DMS53 (cell line): ENCODE measurements around the gene SLK.

ENCODE experiments used
- DNase-seq: peaks from one replicate; lab custom pipeline; 2025; lab: John Stamatoyannopoulos, UW

Gene SLK

DNA sequence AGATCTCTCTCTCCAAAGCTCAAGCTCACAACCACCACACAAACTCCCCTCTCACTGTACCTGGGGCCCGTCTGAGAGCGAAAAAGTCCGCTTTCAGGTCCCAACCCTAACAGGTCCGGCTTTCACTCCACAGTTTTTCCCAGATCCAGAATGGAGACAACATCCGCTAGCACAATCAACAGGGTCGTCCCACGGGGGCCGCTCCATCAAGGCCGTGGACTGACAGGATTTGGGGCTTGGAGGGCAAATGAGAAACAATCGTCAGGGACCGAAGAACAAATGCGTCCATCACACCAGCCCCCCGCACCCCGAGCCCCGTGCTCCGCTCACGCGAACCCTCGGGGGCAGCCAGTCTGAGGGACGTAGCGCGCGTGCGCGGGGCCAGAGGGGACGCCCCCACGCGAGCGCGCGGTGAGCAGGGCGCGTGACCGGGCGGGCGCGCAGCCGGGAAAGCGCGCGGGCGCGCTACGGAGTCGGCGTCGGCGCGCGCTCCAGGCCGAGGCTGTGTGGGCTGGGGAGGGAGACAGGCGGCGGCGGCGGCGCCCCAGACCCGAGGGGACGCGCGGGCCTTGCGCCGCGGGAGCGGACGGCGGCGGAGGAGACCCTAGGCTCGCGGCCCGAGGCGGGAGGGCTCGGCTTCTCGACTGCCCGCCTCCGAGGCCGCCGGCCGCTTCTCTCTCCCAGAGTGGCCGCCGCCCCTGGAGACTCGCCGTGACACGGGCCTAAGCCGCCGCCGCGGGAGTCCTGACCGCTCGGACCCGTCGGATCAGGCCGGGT, at the start of gene SLK:
Gene SLK, plus strand, starts transcription at position 470 of the 777 bp plus-strand sequence. CDS start 606 bp downstream, outside the sequence.
- peak; percentile 95 for DNase-seq

DNA sequence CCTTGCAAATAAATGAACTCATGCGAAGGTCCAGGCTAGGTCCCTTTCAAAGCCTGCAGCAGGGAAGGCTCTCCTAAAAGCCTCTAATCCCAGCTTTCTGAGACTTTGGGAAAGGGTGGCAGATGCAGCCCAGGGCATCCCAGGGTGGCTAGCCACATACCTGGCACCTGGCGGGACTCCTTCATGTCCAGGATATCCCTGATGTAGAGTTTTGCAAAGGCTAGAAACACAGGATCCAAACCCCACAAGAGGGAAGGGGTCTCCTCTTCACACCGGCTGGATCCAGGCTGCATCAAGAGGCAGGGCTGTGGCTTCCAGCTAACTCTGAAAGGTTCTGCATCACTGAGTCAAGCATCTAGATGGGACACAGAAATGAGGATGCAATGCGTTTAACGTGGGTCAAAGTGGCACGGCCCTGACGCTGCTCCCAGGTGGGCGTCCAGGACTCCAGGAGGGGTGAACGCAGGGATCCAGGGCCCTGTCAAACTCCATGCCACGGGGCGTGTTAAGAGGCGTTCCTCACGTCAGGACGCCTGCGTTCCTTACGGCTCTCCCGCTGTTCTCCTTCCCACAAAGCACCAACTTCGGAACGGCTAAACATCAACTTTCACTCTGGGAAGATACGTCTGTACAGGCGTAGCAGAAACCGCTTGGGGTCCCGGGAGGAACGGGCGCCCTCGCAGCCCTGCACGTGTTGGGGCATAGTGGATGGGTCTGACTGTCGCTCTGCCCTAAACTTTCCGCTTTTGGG, 49.5 kb upstream of the SLK start:
- peak; percentile 66 for DNase-seq

DNA sequence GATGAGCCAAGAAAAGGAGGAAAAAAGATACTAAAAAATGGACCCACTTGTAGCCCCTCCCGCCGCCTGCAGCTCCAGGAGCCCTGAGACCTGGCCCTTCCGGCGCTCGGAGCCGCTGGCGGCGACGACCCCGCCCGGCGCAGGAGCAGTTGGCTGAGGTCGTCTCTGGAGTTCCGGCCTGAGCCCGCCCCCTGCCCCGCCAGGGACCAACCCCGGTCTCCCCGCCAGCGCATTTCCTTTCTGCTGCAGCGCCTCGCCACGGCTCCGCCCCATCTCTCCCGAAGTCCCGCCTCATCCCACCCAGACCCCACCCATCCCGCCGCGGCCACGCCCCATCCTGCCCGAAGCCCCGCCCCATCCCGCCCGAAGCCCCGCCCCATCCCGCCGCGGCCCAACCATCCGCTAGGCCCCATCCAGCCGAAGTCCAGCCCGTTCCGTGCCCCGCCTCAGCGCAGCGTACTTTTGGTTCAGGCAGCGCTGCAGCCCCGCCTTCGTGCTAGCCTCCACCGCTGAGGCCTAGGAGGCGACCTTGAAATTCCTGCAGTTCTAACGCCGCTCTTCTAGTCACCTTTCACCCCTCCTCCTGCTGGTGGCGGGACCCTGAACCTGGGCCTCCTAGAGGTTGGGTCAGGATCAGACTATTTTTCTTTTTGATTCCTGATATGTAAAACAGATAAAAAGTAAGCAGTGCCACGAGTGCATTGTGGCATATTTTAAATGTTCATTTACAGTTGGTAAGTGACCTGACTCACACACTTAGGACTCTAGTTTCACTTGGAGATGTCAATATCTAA, 48.7 kb upstream of the SLK start, which contains the start of gene STN1:
Gene STN1, minus strand, starts transcription at position 132 of the 794 bp plus-strand sequence. CDS start 590 bp downstream, outside the sequence.
- peak; percentile 98 for DNase-seq

DNA sequence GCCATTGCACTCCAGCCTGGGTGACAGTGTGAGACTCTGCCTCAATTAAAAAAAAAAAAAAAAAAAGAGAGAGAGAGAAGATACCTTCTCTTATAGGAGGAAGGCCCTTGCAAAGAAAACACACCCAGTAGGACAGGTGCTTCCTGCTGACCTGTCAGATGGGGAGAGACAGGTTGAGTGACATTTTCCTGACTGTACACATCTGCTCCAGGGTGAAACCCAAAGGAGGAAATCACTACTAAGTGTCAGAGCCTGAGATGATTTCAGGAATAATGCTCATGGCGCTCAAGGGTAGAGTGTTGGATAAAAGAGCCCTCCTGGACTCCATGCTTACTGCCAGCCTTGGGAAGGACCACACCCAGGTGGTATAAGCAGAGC, 47.3 kb upstream of the SLK start:
- DNase-seq, result peak; percentile 20

DNA sequence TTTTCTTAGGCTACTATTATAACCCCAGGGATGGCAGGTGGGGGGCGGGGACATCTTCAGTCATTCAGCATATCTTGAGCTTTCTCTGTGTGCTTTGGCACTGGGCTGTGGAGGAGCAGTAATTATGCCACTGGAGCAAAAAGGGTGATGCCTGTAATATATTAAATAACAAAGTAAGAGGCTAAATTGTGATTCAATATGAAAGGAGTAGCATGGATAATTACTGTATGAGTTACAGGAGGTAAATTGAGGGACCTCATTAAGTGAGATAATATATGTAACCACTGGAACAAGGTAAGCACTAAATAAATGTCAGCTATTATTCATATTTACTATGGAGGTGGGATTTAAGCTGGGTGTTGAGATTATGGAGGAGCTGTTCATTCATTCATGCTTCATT, 45.7 kb upstream of the SLK start:
- DNase-seq, result no peak

DNA sequence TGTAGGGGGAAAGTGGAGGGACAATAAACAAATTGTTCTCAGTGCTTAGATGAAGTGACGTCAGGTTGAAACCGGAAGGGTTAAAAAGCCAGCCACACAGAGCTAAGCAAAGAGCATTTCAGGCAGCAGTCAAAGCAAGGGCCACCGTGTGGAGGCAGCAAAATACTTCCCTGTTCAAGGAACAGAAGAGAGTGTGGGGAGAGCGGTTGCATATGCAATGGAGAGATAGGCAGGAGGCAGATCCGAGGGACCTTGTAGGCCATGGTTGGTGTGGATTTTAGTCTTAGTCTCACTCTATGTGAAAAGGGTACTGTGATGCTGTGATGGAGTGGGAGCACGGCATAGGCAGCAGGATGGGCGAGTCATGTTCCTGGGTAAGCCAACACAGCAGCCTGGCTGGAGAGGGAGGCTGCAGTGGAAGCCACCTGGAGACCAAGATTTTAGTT, 45.2 kb upstream of the SLK start:
- DNase-seq, result peak; percentile 11

DNA sequence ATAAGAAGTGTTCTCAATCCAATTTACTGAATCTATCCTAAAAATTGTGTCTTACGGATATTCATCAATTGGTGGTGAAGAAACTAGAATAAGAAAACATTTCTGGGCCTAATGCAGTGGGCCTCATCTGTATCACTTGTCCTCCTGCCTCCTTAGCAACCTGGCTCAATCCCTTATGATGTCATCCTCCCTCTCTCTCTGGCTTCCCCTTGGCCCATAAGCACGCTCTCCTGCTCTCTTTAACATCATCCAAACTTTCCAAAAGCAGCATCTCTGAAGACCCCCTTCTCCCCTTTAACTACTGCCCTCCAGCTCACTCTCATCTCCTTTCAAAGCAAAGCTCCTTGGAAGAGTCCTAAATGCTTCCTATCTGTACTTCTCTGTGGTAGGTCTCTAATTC, 44.3 kb upstream of the SLK start:
- DNase-seq, result no peak

DNA sequence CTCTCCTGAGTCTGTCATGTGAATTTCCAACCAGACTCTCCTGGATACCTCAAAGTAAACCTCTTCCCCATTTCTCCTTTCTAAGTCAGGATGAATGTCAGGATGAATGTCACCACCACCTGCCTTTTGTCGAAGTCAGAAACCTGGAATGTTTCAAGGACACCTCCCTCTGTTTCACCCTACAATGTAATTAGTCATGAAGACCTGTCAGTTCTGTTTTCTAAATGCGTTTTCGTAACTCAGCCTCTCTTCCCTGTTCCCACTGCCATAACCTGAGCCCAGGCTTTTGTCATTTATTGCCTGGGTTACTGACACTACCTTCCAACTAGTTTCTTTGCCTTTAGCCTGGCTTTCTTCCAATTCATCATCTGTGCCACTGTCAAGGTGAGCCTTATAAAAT, 43.4 kb upstream of the SLK start:
- DNase-seq, result no peak

DNA sequence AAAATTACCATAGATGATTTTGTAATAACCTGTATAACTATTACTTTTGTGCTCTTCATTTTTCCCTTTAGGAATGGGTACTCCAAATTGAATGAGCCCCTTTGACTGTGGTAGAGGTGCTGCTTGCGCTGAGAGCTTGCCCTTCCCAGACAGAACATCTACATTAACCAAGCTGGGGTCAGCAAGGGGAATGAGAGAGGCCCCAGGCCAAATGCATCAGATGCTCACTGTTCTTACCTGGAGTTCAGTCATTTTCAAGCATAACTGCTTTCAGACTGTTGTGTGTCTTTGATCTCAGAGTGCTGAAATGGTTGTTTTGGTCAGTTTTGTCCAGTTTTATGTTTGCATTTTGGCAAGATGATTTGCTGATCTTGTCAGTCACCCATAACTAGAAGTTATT, 41.3 kb upstream of the SLK start:
- DNase-seq, result no peak

DNA sequence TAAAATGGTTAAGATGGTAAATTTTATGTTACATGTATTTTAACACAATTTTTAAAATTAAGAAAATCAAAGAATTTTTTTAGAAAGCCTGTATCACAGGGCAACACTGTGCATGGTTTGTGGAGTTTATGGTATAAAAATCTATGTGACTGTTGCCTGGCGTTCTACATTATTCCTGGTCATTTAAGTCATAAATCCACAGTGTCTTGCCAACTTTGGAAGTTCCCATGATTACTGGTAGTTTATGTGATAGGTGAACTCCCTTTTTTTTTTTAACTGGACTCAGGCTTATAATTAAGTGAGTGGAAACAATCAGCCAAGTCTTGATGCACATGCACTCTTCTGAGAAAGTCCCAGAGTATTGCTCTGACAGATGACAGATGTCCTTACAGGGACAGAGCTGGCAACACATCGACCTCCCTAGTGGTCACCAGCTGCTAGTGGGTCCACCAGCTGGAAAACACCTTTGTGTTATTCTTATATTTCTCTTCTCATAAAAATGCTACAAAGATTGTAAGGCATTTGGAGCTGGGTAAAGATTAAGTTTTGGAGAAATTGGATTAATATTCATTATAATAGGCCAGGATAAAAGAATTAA, 40.1 kb upstream of the SLK start:
- DNase-seq, result no peak

DNA sequence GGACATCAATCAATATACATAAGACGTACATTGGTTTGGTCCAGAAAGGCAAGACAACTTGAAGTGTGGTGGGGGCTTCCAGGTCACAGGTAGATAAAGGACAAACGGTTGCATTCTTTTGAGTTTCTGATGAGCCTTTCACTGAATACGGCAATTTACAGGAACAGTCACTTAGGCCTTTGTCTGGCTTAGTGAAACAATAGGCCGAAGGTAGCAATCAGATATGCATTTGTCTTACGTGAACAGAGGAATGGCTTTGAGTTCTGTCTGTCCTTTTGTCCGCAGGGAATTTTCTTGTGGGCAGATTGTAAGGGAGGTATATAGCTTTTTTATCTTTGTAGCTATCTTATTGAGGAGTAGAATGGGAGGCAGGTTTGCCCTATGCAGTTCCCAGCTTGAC, 38.2 kb upstream of the SLK start:
- DNase-seq, result no peak

DNA sequence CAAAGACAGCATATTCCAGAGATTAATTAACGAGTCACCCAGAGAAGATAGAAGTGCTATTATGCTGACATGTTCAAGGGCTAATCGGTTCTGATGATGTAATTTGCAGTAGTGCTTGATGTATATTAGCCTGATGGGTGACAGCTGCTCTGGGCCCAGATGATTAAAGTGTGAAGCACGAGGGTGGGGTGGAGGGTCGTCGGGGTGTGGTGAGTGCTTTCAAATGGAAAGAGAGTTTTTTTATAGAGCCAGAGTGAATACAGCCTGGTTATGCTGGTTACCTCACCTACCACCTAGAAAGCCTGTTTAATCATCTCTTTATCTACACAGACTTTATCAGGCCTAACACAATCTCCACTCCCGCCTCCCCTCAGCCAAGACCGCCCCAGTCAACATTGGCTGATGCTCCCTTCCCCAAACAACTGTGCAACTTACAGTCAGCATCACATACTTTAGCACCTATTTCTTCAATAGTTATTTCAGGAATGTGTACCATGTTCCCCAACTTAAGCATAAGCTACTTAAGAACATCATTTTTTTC, 37.5 kb upstream of the SLK start:
- DNase-seq, result no peak

DNA sequence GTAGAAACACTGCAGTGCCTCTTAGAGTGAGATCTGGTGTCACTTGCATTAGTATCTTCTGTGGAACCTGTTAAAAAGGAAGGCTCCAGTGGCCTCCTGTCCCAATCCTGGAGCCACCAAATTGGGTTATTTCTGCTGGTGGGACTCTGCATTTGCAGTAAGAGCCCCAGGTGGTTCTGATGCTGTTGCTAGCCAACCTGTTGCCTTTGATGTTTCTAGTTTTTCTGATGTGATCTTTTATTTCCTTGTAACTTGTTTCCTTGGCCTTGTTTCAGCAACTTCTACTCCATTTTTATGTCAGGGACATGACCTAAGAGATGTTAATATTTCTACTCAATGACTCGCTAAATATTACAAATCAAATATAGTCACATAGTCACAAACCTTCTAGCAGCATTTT, 36.5 kb upstream of the SLK start:
- DNase-seq, result no peak

DNA sequence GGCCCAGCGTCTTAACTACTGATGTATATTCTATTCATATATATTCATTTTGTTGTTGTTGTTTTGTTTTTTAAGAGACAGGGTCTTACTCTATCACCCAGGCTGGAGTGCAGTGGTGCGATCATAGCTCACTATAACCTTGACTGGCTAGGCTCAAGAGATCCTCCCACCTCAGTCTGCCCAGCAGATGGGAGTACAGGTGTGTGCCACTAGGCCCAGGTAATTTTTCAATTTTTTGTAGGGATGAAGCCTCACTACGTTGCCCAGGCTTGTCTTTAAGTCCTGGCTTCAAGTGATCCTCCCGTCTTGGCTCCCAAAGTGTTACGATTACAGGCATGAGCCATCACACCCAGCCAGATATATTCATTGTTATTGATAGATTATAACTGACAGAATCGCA, 36.1 kb upstream of the SLK start:
- no peak for DNase-seq

DNA sequence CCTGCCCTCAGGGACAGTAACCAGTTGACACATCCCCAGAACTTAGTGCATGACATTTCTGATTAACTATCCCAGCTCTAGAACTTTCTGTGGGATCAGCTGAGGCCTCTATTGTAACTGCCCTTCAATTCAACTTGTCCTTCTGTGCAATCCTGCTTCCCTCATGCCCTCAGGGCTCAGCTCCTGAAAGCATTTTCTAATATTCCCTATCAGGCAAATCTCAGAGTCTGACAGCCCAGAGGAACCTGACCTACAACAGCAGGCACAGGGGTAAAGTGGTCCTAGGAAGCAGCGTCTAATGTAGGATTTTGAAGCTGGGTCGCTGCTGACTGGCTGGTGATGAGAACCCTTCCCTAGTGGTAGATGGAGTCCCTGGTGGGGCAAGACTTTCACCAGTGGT, 35.3 kb upstream of the SLK start:
- no peak for DNase-seq

DNA sequence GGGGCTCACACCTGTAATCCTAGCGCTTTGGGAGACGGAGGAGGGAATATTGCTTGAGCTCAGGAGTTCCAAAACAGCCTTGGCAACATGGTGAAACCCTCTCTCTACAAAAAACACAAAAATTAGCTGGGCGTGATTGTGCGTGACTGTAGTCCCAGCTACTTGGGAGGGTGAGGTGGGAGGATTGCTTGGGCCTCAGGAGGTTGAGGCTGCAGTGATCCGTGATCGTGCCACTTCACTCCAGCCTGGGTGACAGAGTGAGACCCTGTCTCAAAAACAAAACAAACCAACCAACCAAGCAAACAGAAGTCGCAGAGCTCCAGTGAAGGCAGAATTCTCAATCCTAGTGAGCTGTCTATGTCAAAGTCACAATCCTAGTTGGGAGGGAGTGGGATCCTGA, 34.7 kb upstream of the SLK start:
- DNase-seq, result no peak

DNA sequence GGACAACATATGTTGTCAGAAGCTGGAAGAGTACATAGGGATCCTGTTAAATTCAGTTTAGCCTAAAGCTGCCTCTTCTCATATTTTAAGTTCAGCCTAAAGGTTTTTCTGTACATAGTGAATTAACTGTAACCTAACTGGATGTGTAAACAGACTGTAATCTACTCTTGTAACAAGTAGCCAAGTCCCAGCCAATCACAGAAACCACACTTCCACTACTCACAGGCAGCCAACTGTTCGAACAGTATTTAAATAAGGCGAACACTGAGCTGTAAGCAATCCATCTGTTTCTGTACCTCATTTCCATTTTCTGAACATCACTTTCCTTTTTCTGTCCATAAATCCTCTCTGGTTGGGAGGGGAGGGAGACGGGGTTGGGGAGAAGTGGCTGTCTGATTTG, 34.0 kb upstream of the SLK start:
- no peak for DNase-seq

DNA sequence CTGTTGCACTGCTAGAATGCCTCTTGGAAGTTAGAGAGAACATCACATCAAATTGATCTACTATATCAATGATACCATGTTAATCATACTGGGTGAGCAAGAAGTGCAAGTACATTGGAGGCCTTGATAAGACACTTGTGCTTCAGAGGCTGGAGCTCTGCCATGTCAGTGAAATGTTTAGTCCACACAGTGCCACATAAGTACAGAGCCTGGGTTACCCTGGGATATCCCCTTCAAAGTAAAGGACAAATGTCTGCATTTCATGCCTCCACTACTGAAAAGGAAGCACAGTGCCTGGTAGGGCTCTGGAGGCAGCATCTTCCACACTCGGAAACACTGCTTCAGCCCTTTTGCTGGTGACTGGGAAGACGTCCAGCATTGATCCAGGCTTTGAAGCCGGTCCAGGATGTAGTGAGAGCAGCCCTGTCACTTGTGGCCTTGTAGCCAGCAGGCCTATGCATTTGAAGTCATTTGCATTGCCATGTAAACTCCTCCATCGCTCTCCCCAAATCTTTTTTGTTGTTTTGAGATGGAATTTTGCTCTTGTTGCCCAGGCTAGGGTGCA, 33.3 kb upstream of the SLK start:
- no peak for DNase-seq

DNA sequence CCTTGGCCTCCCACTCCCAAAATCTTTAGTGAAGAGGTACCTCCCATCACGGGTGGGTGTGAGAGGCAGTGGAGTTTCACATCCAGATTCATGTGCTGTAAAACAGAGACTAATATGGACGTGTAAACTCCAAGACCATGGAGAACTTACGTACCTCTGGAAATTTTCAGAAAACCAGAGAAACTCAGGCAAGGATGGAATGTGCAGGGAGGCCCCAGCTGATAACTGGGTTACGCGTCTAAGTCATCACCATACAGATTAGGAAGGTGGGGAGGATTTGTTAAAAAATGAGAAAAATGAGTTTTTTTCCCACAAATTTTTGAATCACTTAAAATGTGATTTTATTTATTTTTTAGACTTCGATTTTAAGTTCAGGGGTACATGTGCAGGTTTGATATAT, 32.6 kb upstream of the SLK start:
- DNase-seq, result no peak

DNA sequence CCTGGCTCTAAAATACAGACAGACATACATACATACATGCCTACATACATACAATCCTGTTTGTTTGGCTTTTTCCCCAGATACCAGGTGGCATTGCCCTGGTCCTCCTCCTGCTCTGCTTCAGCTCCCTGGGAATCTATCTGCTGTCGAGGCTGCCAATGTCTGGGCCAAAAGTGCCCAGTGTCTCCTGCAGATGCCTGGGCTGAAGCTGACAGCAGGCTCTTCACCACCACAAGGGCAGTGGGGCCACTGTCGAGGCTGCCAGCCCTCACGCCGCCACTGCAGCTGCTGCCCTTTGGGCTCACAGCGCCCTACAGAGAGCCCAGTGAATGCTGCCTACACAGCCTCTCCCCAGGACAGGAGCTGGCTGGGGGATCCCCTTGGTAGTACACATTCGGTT, 30.9 kb upstream of the SLK start:
- no peak for DNase-seq

DNA sequence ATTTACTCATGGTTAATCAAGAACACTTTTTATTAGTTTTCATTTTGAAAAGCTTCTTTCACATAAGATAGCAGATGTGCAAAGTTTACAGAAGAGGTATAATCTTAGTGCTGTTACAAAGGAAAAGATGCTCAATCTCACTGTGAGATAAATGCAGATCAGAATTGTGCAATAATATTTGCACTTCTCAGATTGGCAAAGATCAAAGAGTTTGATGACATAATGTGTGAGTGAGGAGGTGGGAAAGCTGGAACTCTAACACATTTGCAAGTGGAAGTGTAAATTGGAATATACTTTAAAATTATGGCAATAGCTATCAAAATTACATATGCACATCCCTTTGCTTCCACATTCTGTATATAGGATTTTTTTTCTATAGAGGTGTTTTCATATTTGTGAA, 27.4 kb upstream of the SLK start:
- no peak for DNase-seq

DNA sequence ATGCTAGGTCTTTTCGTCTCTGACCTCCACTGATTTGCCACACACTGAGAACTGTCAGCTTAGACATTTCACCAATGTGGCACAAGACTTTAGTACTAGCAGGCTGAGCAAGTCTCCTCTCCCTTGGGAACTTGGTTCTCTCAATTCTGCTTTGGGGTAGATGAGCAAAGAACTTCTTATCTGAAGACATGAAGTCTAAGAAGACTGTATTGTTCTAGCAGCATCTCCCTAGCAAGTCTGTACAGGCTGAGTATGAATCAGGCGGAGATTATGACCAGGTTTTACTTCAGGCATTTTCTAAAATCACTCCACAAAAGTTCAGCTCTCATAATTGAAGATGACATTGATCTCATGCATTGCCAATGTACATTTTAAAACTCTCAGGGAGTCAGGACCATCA, 25.1 kb upstream of the SLK start:
- no peak for DNase-seq
